Fibroblast of pulmonary artery (primary cell): ENCODE measurements around the gene THBD.

Experiments used
- DNase-seq: peaks from one replicate; pipeline ENCODE4 v3.0.0-alpha.2; 2010; ENCODE audit warnings: low read depth
- H3K4me3 ChIP-seq: replicated peaks from 2 replicates; pipeline ENCODE4 v1.5.1; 2011; ENCODE audit warnings: low read depth, mild to moderate bottlenecking, control low read depth, low read length, moderate library complexity
- TF ChIP-seq, protein P1 (sequence below): IDR thresholded peaks from 2 replicates; pipeline ENCODE4 v1.5.1; 2011; ENCODE audit warnings: mild to moderate bottlenecking, control low read depth, low read length, inconsistent platforms; ENCODE audit errors: missing control alignments

The THBD gene

DNA sequence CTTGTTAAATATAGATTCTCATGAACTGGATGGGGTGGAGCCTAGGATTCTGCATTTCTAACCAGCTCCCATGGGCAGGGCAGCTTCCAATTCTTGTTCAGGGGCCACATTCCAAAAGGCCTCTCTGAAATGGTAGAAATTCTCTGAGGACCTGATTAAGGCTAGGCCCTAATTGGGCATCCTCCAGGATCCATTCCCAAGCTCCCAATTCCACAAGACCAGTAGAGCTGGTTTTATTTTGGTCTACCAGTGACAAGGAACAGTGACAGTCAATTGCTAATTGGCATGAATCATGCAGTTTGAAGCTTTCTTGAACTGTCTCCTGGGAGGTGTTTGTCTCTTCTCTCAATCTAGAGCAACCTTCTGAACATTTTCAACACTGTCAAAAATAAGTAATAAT, 3.0 kb downstream of the THBD start:
- DNase-seq = no peak
- TF ChIP-seq, protein P1, sequence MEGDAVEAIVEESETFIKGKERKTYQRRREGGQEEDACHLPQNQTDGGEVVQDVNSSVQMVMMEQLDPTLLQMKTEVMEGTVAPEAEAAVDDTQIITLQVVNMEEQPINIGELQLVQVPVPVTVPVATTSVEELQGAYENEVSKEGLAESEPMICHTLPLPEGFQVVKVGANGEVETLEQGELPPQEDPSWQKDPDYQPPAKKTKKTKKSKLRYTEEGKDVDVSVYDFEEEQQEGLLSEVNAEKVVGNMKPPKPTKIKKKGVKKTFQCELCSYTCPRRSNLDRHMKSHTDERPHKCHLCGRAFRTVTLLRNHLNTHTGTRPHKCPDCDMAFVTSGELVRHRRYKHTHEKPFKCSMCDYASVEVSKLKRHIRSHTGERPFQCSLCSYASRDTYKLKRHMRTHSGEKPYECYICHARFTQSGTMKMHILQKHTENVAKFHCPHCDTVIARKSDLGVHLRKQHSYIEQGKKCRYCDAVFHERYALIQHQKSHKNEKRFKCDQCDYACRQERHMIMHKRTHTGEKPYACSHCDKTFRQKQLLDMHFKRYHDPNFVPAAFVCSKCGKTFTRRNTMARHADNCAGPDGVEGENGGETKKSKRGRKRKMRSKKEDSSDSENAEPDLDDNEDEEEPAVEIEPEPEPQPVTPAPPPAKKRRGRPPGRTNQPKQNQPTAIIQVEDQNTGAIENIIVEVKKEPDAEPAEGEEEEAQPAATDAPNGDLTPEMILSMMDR = no peak
- no peak overlapping the region for H3K4me3 ChIP-seq

DNA sequence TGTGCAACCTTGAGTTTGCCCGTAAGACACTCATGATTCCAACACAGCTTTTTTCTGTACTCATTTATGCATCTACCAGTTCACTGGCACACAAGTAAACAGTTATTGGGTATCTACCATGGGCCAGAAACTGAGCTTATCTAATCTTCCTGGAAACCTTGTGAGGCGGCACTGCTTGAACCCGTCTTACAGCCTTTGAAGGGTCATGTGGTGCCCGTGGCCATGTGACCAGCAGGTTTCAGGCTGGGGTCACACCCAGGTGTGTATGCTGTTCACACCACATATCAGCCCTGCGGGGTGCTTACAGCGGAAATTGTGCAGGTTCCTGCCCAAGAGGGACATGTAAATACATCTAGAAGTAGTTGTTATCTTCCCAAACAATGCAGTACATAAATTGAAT, 6.1 kb downstream of the THBD start:
- no peak for DNase-seq
- no peak overlapping the region for H3K4me3 ChIP-seq
- TF ChIP-seq, protein P1 = no peak

- H3K4me3 ChIP-seq = no peak overlapping the region
- no peak for DNase-seq
- TF ChIP-seq, protein P1 = no peak
Observed at GRCh38 chr20:23042270-23042669, 7.2 kb downstream of the THBD start.

DNA sequence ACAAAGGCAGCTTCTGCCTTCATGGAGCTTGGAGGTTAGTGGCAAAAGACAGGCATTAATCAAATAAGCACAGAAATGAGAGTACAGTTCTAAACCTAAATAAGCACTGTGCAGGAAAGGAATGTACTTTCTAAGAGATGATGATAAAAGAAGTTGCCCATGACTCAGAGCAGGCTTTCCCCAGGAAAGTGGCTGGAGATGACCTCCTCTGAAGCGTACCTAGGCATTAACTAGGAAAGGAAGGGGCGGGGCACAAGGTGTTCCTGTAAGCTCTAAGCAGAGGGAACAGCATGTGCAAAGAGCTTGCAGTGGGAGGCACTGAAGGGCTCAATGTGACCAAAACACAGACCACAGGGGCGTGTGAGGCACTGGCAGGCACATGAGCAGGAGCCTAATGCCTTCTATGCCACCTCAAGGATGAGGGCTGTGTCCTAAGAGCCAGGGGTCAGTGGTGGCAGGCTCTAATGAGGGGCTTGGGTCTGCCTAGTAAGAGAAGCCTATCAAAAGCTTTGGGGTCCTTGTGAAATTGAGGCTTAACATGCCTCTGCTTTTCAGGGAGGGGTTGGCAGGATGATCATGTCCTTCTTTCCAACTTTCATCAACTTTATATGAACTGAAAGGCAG, 9.5 kb downstream of the THBD start:
- H3K4me3 ChIP-seq = no peak overlapping the region
- DNase-seq = no peak
- TF ChIP-seq, protein P1 = no peak

DNA sequence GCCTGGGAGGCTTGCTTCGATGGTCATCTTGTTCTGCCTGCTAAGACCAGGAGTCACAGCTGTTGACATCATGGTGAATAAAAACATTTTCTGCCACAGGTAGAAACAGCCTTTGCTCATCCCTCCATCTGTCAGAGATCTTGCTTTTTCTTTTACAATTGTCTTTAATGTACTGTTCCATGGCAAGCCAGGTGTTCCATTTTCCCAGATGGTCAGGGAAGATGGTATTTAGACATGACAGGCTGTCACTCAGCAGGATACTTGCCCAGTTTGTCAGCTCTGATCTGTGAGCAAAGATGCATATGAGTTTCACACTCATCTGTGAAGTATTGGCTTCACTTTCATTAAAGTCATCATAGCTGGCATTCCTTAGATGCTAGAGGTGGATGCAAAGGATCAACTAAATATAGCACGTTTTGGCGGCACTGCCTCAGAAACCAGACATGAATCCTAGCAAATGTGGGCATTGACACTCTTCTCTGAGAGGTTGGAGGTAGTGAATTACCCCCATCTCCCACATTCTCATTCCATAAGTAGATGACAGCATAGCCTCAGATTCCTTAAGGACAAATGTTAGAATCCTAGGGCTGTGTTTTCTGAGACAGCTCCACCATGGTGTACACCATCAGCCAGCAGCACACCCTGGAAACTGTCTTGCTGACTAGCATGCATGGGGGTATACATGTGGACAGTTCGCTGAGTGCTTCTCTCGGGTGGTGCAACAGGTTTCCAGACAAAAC, 10.2 kb downstream of the THBD start:
- TF ChIP-seq, protein P1 = no peak
- H3K4me3 ChIP-seq = no peak overlapping the region
- no peak for DNase-seq

DNA sequence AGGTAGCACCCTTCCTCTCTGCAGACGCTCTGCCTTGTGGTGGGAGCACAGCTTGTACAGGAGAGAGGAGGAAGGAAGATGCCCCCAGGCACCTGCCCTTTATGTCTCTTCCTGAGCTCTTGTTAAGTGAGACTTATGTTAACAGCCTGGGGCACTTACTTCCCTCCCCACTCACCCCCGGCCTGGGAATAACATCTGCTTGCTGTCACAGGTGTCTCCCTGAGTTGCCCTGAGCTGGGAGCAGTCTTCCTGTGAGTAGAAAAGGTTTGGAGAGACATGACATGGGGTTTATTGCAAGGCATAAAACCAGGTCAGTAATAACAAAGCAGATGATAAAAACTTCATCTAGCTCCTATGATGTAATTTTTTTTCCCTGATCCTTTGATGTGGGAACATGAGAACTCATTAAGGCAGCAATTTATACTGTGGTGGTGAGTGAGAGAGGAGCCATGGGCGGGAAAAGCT, 12.4 kb downstream of the THBD start:
- DNase-seq = no peak
- no peak overlapping the region for H3K4me3 ChIP-seq
- TF ChIP-seq, protein P1 = no peak
